GM10847 (cell line): ENCODE data around the gene SCLT1.

Experiments
- POLR2A ChIP-seq: IDR thresholded peaks from 2 replicates; pipeline ENCODE4 v1.6.1; 2011; ENCODE audit not compliant: insufficient read length; ENCODE audit errors: extremely low read depth

SCLT1 gene

DNA sequence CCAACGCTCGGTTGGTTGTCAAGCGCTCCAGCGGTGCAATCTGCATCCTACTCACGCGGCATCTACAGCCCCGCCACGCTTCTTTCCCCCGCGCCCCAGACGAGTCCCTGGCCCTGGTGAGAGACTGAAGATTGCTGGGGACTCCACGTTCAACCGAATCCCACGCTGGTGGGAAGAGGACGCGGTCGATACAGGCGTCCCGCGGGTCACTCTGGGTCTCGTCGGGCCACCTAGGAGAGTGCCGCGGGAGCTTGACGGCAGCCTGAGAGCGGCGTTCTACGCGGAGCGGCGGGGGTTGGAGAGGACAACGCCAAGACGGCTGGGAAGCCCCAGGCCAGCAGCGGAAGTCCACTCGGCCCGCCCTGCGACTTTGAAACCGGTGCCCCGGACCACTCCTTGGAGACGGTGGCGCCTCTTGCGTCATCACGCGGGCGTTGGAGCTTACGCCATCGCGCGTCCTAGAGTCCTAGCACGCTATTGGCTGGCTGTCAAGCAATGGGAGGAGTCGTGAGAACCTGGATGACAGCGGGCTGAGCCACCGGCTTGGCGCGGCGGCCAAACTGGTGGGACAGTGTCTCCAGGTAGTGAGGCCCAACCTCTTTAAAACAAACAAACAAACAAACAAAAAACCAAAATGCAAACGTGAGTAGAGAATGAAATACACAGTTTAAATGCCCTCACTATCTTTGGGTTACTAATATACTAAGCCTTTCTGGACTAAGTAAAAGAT is at the start of gene SCLT1:
Gene SCLT1 (minus strand): TSS at position 349 of the 730 bp plus-strand sequence. CDS start 436 bp downstream, outside the sequence.
- TF ChIP-seq POLR2A = peak; percentile 93

DNA sequence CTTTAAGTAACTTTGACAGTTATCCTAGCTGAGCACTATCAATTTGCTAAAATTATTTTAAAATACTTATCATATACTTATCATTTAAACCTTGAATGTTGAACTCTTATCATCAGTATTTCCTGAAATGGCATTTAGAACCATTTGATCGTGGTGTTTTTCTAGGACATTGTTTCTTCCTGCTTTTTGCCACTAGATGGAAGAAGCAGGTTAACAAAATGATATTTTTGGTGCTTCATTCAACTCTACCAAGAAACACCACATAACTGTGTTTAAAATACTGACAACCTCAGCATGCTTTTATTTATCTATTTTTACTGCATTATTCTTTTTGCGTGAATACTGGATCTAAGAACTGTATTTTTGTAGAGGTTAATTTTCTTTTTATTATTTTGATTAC is 47.2 kb upstream of the SCLT1 start:
- TF ChIP-seq POLR2A = no peak

DNA sequence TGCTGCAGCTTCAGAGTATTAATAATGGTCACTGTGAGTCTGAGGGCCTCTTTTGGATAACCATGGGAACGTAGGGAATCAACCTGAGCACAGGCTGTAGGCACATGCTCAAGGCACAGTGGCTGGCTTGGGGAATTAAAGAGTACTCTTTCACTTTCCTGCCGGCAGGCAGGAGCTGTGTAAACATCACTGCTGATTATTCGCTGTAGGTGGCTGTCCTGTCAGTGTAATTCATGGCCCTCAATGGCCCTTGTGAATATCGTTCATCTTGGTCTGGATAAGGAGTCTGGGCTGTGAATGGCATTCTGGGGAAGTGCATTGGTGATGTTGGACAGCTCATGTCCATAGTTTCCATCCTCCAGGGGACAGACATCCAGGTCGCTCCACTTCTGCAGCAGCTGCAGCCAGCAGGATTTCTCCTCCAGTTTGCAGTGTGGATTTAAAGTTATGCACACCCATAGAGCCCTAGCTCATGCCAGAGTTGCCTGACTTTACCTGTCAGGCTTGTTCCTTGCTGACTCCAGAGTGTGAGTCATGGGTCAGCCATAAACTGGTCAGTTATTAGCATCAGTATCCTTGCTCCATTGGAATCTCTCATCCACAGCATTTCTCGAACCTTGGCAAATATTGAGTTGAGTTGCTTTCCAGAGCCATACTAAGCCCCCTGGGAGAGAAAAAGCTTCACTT is 45.6 kb upstream of the SCLT1 start:
- no peak for TF ChIP-seq POLR2A

DNA sequence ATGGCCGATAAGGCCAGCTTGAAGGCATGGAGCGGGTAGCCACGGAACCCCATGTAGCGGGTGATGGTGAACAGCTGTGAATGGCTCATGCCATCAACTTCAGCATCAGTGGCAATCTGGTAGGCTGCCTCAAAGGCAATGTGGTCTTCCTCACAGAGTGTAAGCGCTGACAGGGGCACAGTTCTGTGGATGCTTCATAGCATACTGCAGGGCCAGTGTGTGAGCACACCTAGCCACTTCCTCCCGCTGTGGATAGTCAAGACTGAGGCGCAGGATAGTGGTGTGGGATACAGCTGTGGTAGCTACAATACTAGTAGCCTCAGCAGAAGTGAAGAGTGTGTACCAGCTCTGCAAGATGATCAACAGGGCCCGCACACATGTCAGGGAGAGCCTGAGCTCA is 43.1 kb upstream of the SCLT1 start:
- no peak for TF ChIP-seq POLR2A

DNA sequence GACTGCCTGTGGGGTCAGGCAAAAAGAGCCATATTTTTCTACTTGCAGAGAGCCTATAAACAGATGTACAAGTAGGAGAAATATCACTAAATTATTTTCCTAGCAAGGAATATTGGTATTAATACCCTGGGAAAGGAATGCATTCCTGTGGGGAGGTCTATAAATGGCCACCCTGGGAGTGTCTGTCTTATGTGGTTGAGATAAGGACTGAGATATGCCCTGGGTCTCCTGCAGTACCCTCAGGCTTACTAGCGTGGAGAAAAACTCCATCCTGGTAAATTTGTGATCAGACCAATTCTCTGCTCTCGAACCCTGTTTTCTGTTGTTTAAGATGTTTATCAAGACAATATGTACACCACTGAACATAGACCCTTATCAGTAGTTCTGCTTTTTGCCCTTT is 38.0 kb upstream of the SCLT1 start:
- no peak for TF ChIP-seq POLR2A

DNA sequence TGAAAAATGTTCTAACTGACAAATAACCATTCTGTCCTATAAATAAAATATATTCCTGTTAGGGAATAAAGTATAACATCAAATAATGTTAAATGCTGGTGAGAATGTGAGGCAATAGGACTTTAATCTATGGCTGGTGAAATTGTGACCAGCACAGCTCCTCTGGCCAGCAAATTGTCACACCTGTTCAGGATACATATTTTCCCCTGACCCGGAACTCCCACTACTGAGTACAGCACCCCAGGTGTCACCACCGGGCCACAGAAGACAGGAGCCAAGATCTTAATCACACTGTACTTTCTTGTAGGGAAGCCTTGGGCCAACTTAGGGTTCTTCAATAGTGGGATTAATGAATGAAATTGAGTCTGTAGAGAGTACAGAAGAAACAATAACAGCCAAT is 35.8 kb upstream of the SCLT1 start:
- no peak for TF ChIP-seq POLR2A

DNA sequence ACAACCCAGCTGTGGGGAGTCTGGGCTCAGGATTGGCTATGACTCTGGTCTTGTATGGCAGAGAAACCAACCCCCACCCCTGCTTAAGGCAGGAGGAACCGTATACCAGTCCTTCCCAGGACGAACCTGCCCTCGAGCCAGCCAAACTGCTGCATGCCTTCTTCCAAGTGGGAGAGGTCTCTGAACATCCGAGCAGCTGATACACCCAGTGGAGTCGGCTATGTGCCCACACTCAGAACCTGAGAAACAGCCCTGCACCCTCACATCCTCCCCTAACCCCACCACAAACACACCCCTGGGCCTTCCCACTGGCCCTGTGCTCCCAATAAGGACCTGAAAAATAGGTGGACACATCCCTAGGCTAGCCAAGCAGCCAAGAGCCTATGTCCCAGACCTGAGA is 24.4 kb upstream of the SCLT1 start:
- no peak for TF ChIP-seq POLR2A

DNA sequence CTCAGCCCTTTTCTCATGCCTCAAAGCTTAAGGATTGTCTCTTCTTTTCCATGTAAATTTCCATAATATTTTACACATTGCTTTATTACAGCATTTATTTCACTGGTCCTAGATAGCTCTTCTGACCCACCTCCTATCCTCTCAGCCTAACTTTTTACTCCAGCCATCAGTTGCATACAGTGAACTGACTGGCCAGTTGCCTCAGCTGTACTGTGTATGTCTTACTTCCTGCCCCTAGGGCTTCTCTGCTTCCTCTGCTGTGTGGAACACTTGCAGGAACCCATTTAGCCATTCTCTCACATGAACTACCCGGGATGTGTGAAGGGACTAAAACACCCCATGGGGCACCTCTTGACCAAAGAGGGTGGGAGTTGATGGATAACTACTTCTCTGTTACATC is 20.6 kb upstream of the SCLT1 start:
- no peak for TF ChIP-seq POLR2A

DNA sequence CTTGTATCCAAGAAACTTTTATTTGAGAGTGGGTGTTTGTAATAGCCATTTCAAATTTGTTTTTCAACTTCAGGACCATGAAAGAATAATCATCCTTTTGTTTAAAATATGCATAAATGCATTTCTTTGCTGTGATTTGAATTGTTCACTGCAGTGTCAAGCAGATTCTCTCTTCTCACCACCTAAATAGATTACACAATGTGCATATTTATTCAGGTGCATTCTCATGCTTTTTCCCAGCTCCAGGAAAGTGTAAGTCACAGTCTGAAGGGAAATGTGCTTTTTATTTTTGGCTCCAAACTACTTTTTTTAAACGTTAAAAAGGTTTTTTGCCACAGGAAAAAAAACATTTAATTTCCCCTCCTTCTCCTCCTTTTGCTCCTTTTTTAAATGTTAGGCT is 20.1 kb upstream of the SCLT1 start:
- TF ChIP-seq POLR2A = no peak

DNA sequence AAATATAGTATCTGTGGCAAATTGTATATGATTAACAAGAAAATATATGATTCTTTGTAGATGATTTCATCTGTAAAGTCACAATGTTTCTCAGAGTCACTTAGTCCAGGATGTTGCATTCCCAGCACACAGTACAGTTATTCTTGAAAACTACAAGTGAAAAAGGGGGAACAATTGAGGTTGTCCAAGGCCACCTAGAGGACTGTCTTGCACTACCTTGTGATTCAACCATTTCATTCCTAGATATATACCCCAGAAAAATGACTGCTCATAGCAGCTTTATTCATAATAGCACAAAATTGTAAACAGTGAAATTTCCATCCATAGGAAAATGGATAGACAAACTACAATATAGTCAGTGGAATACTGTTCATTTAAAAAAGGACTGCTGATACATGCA is 18.6 kb upstream of the SCLT1 start:
- no peak for TF ChIP-seq POLR2A

DNA sequence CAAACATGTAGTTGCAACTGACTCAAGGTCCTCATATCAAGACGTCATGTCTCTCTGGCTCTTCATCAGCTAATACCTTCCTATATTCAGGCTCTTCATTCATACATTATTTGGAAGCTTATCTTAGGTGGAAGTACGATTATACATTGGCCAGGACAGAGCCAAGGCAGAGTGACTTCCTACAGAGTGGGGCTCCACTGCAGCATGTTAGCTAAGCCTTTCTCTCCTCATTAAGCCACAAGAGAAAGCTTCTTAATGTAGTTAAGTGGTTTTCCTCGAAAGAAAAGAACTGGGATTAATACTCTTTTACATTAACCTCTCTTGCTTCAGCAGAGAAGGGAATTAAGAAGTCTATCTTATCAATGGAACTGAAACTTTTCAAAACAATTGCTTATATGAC is 17.6 kb upstream of the SCLT1 start:
- no peak for TF ChIP-seq POLR2A

DNA sequence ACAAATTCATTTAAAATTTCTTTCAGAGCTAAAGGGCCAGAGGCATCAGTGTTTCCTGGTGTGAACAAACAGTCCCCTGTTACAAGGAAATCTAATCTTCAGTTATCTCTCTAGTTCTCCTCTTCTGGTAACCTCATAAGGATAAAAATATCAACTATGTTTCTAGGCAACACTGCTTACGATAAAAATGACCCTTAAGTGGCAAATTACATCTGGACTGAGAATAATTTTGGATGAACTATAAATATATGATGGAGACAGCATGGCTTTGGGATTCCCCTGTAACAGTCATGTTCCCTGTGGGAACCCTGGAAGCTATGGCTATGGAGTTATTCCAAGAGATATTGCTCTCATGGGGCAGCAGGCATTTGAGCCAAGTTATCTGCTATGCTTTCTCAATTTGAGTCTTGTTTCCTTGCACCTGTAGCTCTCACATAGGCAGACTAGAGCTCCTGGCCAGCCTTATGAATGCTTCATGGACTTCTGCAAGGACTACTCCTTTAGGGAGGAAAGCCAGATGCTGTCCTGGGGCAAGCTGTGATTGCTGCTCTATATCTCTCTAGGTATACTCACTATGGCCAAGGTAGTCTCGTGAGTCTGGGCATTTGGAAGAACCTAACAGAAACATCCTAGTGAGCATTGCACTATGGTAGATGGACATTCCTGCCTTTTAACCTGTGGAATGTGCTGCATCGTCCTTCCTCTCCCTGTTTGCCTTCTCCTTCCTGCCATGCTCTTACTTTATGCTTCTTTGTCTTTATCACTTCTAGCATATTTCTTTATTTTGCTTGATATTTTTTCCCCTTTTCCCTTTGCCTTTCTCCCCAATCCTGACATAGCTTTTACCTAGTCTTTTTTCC is 16.9 kb upstream of the SCLT1 start:
- no peak for TF ChIP-seq POLR2A

DNA sequence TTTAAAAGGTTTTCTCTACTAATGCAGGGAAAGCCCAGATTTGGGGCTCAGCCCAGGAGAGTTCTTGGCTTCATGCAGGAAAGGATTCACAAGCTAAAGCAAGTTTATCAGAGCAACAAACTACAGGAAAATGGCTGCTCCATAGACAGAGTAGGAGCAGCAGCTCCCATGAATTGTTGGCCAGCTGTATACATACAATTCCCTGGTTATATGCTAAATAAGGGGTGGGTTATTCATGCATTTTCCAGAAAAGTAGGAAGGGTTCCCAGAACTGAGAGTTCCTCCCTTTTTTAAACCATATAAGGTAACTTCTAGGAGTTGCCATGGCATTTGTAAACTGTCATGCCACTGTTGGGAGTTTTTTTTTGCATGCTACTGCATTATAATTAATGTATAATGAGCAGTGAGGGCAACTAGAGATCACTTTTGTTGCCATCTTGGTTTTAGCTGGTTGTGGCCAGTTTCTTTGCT is 5.2 kb upstream of the SCLT1 start:
- no peak for TF ChIP-seq POLR2A

DNA sequence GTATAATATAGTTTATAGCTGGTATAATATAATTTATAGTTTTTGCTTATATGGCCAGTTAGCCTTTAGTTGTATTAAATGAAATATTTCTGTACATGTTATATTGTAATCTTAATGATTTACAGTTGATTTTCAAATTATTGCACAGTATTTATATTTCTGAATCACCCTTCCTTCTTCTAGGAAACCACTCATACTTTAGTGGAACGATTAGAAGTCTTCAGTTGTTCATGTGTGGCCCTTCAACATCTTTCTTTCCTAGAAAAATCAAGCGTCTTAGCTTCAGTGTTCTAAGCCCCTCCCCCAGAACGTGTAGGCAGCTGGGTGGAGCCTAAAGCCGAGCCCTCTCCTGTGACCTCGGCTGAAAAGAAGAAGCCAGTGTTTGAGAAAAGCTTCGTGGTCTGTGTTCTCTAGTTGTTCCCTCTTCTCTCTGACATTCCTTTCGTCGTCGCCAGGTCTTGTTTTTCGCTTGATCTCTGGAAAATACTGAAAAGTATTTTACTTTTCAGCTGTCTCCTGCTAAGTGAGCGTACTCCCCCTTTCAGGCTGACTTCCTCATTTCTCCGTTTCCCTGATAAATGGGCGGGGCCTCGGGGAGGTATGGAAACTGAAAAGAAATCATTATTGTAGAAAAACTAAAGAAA is 2.6 kb upstream of the SCLT1 start, which contains the start of gene C4orf33:
Gene C4orf33 (plus strand): TSS at position 342 of the 644 bp plus-strand sequence. CDS start 6,459 bp downstream, outside the sequence.
- peak; percentile 26 for TF ChIP-seq POLR2A

DNA sequence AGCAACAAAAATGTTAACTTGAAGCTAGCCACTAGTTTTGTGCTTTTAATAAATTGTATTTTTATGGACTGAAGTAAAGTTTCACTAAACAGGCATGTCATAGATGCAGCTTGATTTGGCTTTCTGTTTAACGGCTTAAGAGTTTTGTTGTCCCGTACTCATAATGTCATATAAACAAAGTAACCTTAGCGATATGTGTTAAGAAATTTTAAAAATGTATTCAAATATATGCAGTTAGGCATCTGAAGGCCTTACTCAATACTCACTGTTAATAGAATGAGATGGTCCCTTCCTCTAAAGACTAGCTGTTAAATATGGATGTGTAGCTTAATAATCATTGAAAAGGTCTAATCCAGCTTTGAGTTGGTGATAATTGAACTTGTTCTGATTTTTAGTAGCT is 1.0 kb upstream of the SCLT1 start:
- no peak for TF ChIP-seq POLR2A
